GM21737 (cell line): ENCODE measurements around the gene AFG1L.
"Not testable (repeated sequence)": the region's sequence is repeated elsewhere in the genome, so short reads cannot be mapped to it uniquely, and the experiment has no call there.

Source experiments
- ATAC-seq: cut with Tn5 transposase; IDR thresholded peaks from one replicate; pipeline ENCODE4 v1.9.1; 2021; ENCODE audit warnings: mild to moderate bottlenecking, moderate library complexity; ENCODE audit not compliant: unreplicated experiment

Gene AFG1L

GRCh38 chr6:108294727-108295625, at the start of gene AFG1L:
TSS of gene AFG1L (plus strand) at chr6:108295054. CDS start at chr6:108295080, 26 bp downstream.
- ATAC-seq: peak; percentile 95

GRCh38 chr6:108245095-108245494, 49.8 kb upstream of the AFG1L start:
- ATAC-seq: not testable (repeated sequence)

GRCh38 chr6:108247965-108248536, 46.8 kb upstream of the AFG1L start:
- no peak for ATAC-seq

- ATAC-seq: no peak
These were observed 44.5 kb upstream of the AFG1L start for GRCh38 chr6:108250240-108250866.

- no peak for ATAC-seq
These were observed 43.6 kb upstream of the AFG1L start for GRCh38 chr6:108251252-108251651.

- ATAC-seq: no peak
These were observed 42.8 kb upstream of the AFG1L start for GRCh38 chr6:108252055-108252454.

- no peak for ATAC-seq
These were observed 41.6 kb upstream of the AFG1L start for GRCh38 chr6:108253241-108253640.

GRCh38 chr6:108254433-108255410, 40.1 kb upstream of the AFG1L start:
- no peak for ATAC-seq

GRCh38 chr6:108260126-108260808, 34.6 kb upstream of the AFG1L start:
- peak; percentile 4 for ATAC-seq

- ATAC-seq: peak; percentile 85
These were observed 33.9 kb upstream of the AFG1L start, which contains the start of gene SNX3 for GRCh38 chr6:108260809-108261569. TSS of gene SNX3 (minus strand) at chr6:108261040. CDS start at chr6:108260921, 119 bp downstream.

- ATAC-seq: no peak
These were observed 31.5 kb upstream of the AFG1L start for GRCh38 chr6:108263371-108263770.

- no peak for ATAC-seq
These were observed 26.0 kb upstream of the AFG1L start for GRCh38 chr6:108268845-108269244.

GRCh38 chr6:108269955-108270354, 24.9 kb upstream of the AFG1L start:
- ATAC-seq: not testable (repeated sequence)

- no peak for ATAC-seq
These were observed 20.3 kb upstream of the AFG1L start for GRCh38 chr6:108274546-108274945.

GRCh38 chr6:108275976-108276375, 18.9 kb upstream of the AFG1L start:
- ATAC-seq: no peak

- no peak for ATAC-seq
These were observed 17.6 kb upstream of the AFG1L start for GRCh38 chr6:108277295-108277694.

- ATAC-seq: no peak
These were observed 17.0 kb upstream of the AFG1L start for GRCh38 chr6:108277831-108278230.

- no peak for ATAC-seq
These were observed 9.5 kb upstream of the AFG1L start for GRCh38 chr6:108285381-108285780.

- ATAC-seq: no peak
These were observed 8.5 kb upstream of the AFG1L start for GRCh38 chr6:108286366-108286765.
